ENCODE measurements around the gene AFAP1.
"Not testable (repeated sequence)": the region's sequence is repeated elsewhere in the genome, so short reads cannot be mapped to it uniquely, and the experiment has no call there.

The AFAP1 gene

GRCh38 chr4:7950301-7951092 lies 10.8 kb upstream of the AFAP1 start:
- DNase-seq (ENCODE audit: low read depth in 1 of 2, low spot score in 1 of 2): no peak

- DNase-seq (ENCODE audit: low read depth in 1 of 2, low spot score in 1 of 2): no peak
Measured at GRCh38 chr4:7949759-7950158, 10.1 kb upstream of the AFAP1 start.

- DNase-seq (ENCODE audit: low read depth in 1 of 2, low spot score in 1 of 2): no peak
Measured at GRCh38 chr4:7947927-7948326, 8.3 kb upstream of the AFAP1 start.

GRCh38 chr4:7945709-7946380 lies 6.2 kb upstream of the AFAP1 start:
- DNase-seq (ENCODE audit: low read depth in 1 of 2, low spot score in 1 of 2): no peak

GRCh38 chr4:7944599-7945220 lies 5.0 kb upstream of the AFAP1 start:
- no peak for DNase-seq (ENCODE audit: low read depth in 1 of 2, low spot score in 1 of 2)

- DNase-seq (ENCODE audit: low read depth in 1 of 2, low spot score in 1 of 2): not testable (repeated sequence)
Measured at GRCh38 chr4:7943688-7944087, 4.0 kb upstream of the AFAP1 start.

- DNase-seq (ENCODE audit: low read depth in 1 of 2, low spot score in 1 of 2): no peak
Measured at GRCh38 chr4:7943211-7943610, 3.5 kb upstream of the AFAP1 start.

GRCh38 chr4:7941965-7942496 lies 2.4 kb upstream of the AFAP1 start:
- no peak for DNase-seq (ENCODE audit: low read depth in 1 of 2, low spot score in 1 of 2)

GRCh38 chr4:7941111-7941964 lies 1.7 kb upstream of the AFAP1 start:
- DNase-seq (ENCODE audit: low read depth in 1 of 2, low spot score in 1 of 2): no peak

- no peak for DNase-seq (ENCODE audit: low read depth in 1 of 2, low spot score in 1 of 2)
Measured at GRCh38 chr4:7938609-7939376, 868 bp downstream of the AFAP1 start.

- no peak for DNase-seq (ENCODE audit: low read depth in 1 of 2, low spot score in 1 of 2)
Measured at GRCh38 chr4:7938266-7938608, 1.4 kb downstream of the AFAP1 start.

- DNase-seq (ENCODE audit: low read depth in 1 of 2, low spot score in 1 of 2): no peak
Measured at GRCh38 chr4:7937006-7937405, 2.7 kb downstream of the AFAP1 start.

- no peak for DNase-seq (ENCODE audit: low read depth in 1 of 2, low spot score in 1 of 2)
Measured at GRCh38 chr4:7933651-7934510, 5.8 kb downstream of the AFAP1 start.

- DNase-seq (ENCODE audit: low read depth in 1 of 2, low spot score in 1 of 2): no peak
Measured at GRCh38 chr4:7932287-7932686, 7.4 kb downstream of the AFAP1 start.

- DNase-seq (ENCODE audit: low read depth in 1 of 2, low spot score in 1 of 2): no peak
Measured at GRCh38 chr4:7929118-7929951, 10.3 kb downstream of the AFAP1 start.

GRCh38 chr4:7928711-7929110 lies 10.9 kb downstream of the AFAP1 start:
- no peak for DNase-seq (ENCODE audit: low read depth in 1 of 2, low spot score in 1 of 2)

- no peak for DNase-seq (ENCODE audit: low read depth in 1 of 2, low spot score in 1 of 2)
Measured at GRCh38 chr4:7926822-7927221, 12.8 kb downstream of the AFAP1 start.

GRCh38 chr4:7924570-7924969 lies 15.1 kb downstream of the AFAP1 start:
- no peak for DNase-seq (ENCODE audit: low read depth in 1 of 2, low spot score in 1 of 2)

GRCh38 chr4:7924163-7924562 lies 15.5 kb downstream of the AFAP1 start:
- DNase-seq (ENCODE audit: low read depth in 1 of 2, low spot score in 1 of 2): no peak
